K562 (cell line): ENCODE measurements around the gene CLIP1. TPM values are rescaled to one million over a fixed set of nuclear protein-coding genes. Genes with fewer than 3 reads are reported as not detected.

ENCODE experiments used
- HMBOX1 ChIP-seq: sonication (generic); IDR thresholded peaks from 2 replicates; pipeline ENCODE4 v1.6.1; 2016
- KLF10 ChIP-seq: fragments of 250-450 bp; sonication (Bioruptor Pico); IDR thresholded peaks from 2 replicates; pipeline ENCODE4 v1.6.1; 2021; ENCODE audit warnings: matching md5 sums
- LEF1 ChIP-seq: fragments of 450-650 bp; IDR thresholded peaks from 2 replicates; pipeline ENCODE4 v1.6.1; 2016; ENCODE audit warnings: mild to moderate bottlenecking
- POLR3A ChIP-seq: IDR thresholded peaks from 2 replicates; pipeline ENCODE4 v1.6.1; 2011; ENCODE audit warnings: borderline replicate concordance, mild to moderate bottlenecking, moderate library complexity; ENCODE audit not compliant: insufficient read length, insufficient read depth; ENCODE audit errors: extremely low read depth
- POLR3G ChIP-seq: IDR thresholded peaks from 2 replicates; pipeline ENCODE4 v1.6.1; 2011; ENCODE audit not compliant: insufficient read length, insufficient replicate concordance; ENCODE audit errors: extremely low read depth
- RERE ChIP-seq: sonication (generic); formaldehyde crosslinking; IDR thresholded peaks from 2 replicates; pipeline ENCODE4 v1.8.0; 2023; ENCODE audit warnings: missing genetic modification reagents, mild to moderate bottlenecking, borderline replicate concordance
- TCF15 ChIP-seq: fragments of 250-450 bp; sonication (Bioruptor Pico); IDR thresholded peaks from 2 replicates; pipeline ENCODE4 v1.8.0; 2022; ENCODE audit warnings: moderate library complexity, mild to moderate bottlenecking, inconsistent platforms
- TCFL5 ChIP-seq: fragments of 250-450 bp; sonication (Bioruptor Pico); conservative IDR thresholded peaks from 2 replicates; pipeline ENCODE4 v1.6.1; 2021; ENCODE audit warnings: mild to moderate bottlenecking, moderate library complexity, matching md5 sums
- ZBTB40 ChIP-seq, 2 experiments: fragments of 450-650 bp in 1 of 2; sonication (generic) in 1 of 2; formaldehyde crosslinking in 1 of 2; IDR thresholded peaks; 2 replicates each; pipeline versions ENCODE4 v1.7.1 to v1.9.0; 2016 to 2022; ENCODE audit warnings: inconsistent platforms in 1 of 2, mild to moderate bottlenecking in 1 of 2, missing genetic modification reagents in 1 of 2
- polyA plus RNA-seq, 8 experiments: library from polyadenylated mRNA; depleted of rRNA in 4 of 8; stranded (reverse) in 5 of 8; unstranded in 3 of 8; fragments of >200 nt; fragmentation: Nextera tagmentation in 2 of 8; fragmentation: Illumina TruSeq in 1 of 8; extraction: Ambion mirVana in 2 of 8; extraction: Trizol in 1 of 8; gene quantifications; 2 replicates each; pipeline versions ENCODE4 v1.2.1 to v1.2.3, GENCODE V29; 2011 to 2014; ENCODE audit warnings: inconsistent platforms in 1 of 8, missing spikeins in 1 of 8
- total RNA-seq, 7 experiments: library from RNA; depleted of rRNA in 6 of 7; stranded (reverse); fragments of >200 nt in 6 of 7; fragmentation: Illumina TruSeq in 2 of 7; extraction: Trizol in 2 of 7; gene quantifications; 2 replicates each; pipeline versions ENCODE4 v1.2.1 to v1.2.3, GENCODE V29; 2011 to 2021; ENCODE audit warnings: low replicate concordance in 1 of 7

CLIP1 gene
- total and polyA plus RNA-seq, 9 of the 15 experiments (the other 6 are each of a cell fraction or from before 2014, with no cell fraction given) = 5.8 to 33.9 (median 27.6) TPM

- TF ChIP-seq ZBTB40 (IDR thresholded peaks at IDR 0.05) (peak; percentile 93), ZBTB40 (CRISPR knock-in tag; IDR thresholded peaks at IDR 0.05) (no peak), POLR3A (no peak), RERE (peak; percentile 83), TCF15 (no peak), POLR3G (no peak), HMBOX1 (no peak), LEF1 (no peak), TCFL5 (CRISPR knock-in tag) (no peak), KLF10 (CRISPR knock-in tag) (no peak)
Measured at GRCh38 chr12:122225683-122226365, 196.6 kb downstream of the CLIP1 start, which contains the start of gene DIABLO (continued).
